Posterior vena cava (tissue), 2 donors: Measurements from ENCODE around the gene SNRPN. TPM values are rescaled to one million over a fixed set of nuclear protein-coding genes. Genes with fewer than 3 reads are reported as not detected.
"Not testable (repeated sequence)": the region's sequence is repeated elsewhere in the genome, so short reads cannot be mapped to it uniquely, and the experiment has no call there.

Experiments
- DNase-seq: peaks from one replicate; pipeline ENCODE4 v3.0.0-alpha.2; 2020; ENCODE audit warnings: low spot score
- intact Hi-C, 2 donors: fragments of 100-400 bp; cut with DNase I; formaldehyde crosslinking; loops; one replicate each; pipeline versions ENCODE4 v1.14.1 to v1.14.2; 2022 to 2023
- long read RNA-seq, 2 donors: library from polyadenylated mRNA; unstranded; transcript quantifications; one replicate each; pipeline ENCODE4 v2.0.0, GENCODE V29; 2020 to 2021
- total RNA-seq, 2 donors: library from RNA; stranded (reverse); fragmentation: NEBNext Ultra II Directional; extraction: Animal tissue kit (Norgen Biotek cat#: 25700); gene quantifications; one replicate each; pipeline ENCODE4 v1.2.1, GENCODE V29; 2021
- donor health status: DM: yes; HTN: yes; CAD: no.
- donor health status: DM: yes; HTN: yes; CAD: no.

Gene SNRPN
- 10 to 100 TPM; 41.7 to 59.1 TPM for total RNA-seq
- long read RNA-seq, donor 1, transcript SNRPN-202 (10 exons, 1,528 nt): major isoform, 14 of 22 reads
- long read RNA-seq, donor 1, partial matches to known transcripts: 2 of 22 reads
- long read RNA-seq, donor 1, other reads (novel, unspliced or antisense): 4 of 22 reads
- long read RNA-seq, donor 2, transcript SNRPN-202 (10 exons, 1,528 nt): major isoform, 135 of 159 reads
- long read RNA-seq, donor 2, partial matches to known transcripts: 1 of 159 reads
- long read RNA-seq, donor 2, other reads (novel, unspliced or antisense): 20 of 159 reads

GRCh38 chr15:24954783-24955530 lies at the start of gene SNRPN, which contains the start of gene SNURF:
Gene SNRPN (plus strand): TSS chr15:24954987. CDS start chr15:24974454, 19,467 bp downstream.
Gene SNURF (plus strand): TSS chr15:24954987. CDS start chr15:24955049, 62 bp downstream.
- DNase-seq: peak; percentile 92
- intact Hi-C loops: no loop called here

DNA sequence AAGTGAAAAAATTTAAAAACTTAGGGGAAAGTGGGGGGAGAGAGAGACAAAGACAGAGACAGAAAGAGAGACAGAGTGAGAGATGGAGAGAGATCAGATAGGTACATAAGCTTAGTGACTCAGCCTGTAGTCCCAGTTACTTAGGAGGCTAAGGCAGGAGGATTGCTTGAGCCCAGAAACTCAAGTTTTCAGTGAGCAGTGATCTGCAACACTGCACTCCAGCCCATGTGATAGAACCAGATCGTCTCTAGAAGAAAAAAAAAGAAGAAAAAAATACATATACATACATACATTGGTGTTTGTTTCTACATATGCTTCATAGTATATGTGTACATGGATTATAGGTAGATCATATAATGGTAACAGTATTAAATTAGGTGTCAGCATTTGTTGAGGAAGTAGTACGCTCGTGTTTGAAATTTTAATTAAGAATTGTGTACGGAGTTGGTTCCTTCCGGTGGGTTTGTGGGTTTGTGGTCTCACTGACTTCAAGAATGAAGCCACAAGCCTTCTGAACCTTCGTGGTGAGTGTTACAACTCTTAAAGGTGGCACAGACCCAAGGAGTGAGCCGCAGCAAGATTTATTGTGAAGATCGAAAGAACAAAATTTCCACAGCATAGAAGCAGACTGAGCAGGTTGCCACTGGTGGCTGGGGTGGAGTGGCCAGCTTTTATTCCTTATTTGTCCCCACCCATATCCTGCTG lies 38.3 kb upstream of the SNRPN start:
- intact Hi-C loops: no loop called here
- DNase-seq: no peak

- DNase-seq: no peak
- intact Hi-C loops: no loop called here
Measured at GRCh38 chr15:24917431-24917830, 37.4 kb upstream of the SNRPN start.

GRCh38 chr15:24919446-24919845 lies 35.3 kb upstream of the SNRPN start:
- DNase-seq: no peak
- intact Hi-C loops: no loop called here

- DNase-seq: not testable (repeated sequence)
- intact Hi-C loops: loop anchor here in 1 of 2 donors (10.0 kb wide), 1 partner anchor 628 kb away; no protein-coding TSS in a partner anchor
Measured at GRCh38 chr15:24922781-24923180, 32.0 kb upstream of the SNRPN start.

GRCh38 chr15:24924153-24924552 lies 30.6 kb upstream of the SNRPN start:
- DNase-seq: no peak
- intact Hi-C loops: loop anchor here in 1 of 2 donors (10.0 kb wide), 1 partner anchor 629 kb away; no protein-coding TSS in a partner anchor

DNA sequence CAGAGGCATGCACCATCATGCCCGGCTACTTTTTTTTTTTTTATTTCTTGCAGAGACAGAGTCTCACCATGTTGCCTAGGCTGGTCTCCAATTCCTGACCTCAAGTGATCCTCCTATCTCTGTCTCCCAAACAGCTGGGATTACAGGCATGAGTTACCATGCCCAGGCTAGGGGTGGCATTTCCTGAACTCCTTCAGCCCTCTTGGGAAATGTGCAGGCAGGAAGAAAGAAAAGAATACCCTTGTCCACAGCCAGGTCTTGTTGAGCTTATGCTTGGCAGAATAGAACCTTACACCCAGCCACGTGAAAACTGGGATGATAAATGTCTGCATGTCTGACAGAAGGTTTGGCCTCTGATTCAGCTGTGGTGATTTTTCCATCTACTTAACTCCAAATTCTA lies 30.2 kb upstream of the SNRPN start:
- DNase-seq: no peak
- intact Hi-C loops: loop anchor here in 1 of 2 donors (10.0 kb wide), 1 partner anchor 630 kb away; no protein-coding TSS in a partner anchor

GRCh38 chr15:24931874-24932732 lies 22.7 kb upstream of the SNRPN start:
- intact Hi-C loops: not testable (repeated sequence)

DNA sequence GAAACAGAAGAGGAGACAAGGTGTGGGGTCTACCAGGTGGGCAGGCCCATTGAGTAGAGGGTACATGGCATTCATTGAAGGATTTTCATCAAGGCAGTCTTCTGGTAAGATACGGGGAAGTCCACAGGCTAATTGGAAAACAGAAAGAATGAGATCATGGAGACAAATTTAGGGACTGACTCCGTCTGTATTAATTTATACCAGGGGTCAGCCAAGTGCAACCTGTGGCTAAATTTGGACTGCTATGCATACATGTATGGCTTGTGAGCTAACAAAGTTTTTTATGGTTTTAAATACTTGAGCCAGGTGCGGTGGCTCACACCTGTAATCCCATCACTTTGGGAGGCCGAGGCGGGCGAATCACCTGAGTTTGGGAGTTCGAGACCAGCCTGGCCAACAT lies 21.1 kb upstream of the SNRPN start:
- no peak for DNase-seq
- intact Hi-C loops: no loop called here

More at GRCh38 chr15:24931874-24932732, 22.7 kb upstream of the SNRPN start:
- DNase-seq: not testable (repeated sequence)

GRCh38 chr15:24938224-24938623 lies 16.6 kb upstream of the SNRPN start:
- intact Hi-C loops, DNase-seq: not testable (repeated sequence)

- intact Hi-C loops: no loop called here
- no peak for DNase-seq
Measured at GRCh38 chr15:24940236-24940635, 14.6 kb upstream of the SNRPN start.

- intact Hi-C loops: no loop called here
- DNase-seq: no peak
Measured at GRCh38 chr15:24943361-24943760, 11.4 kb upstream of the SNRPN start.

DNA sequence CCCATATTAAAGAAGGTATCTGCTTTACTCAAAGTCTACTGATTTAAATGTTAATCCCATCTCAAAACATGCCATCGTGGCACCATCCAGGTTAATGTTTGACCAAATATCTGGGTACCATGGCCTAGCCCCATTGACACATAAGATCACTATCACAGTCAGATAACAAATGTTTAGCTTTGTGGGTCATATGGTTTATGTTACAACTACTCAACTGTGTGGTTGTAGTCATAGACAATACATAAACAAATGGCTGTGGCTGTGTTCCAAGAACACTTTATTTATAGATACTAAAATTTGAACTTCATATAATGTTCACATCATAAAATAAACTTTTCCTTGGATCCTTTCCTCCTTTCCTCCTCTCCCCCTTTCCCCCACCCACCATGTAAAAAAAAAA lies 9.8 kb upstream of the SNRPN start:
- intact Hi-C loops: no loop called here
- no peak for DNase-seq

DNA sequence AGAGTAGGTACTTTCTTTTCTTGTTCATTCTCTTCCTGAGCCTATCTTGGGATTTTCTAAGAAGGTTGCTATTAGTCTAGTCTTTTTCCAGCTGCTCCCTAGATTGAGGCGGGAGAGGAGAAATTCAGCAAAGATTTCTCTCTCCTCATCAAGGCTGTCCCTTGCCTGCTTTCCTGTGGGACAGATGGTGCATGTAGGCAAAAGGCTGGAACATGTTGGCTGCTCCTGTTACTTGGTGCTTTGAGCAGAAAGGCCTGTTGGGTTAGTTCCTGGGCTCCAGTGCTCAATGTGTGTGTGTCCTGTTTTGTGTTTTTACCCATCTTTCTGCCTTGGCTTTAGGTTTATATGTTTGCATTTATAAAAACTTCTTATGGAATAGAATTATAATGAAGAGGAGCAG lies 9.1 kb upstream of the SNRPN start:
- DNase-seq: no peak
- intact Hi-C loops: no loop called here

GRCh38 chr15:24948495-24948894 lies 6.3 kb upstream of the SNRPN start:
- no peak for DNase-seq
- intact Hi-C loops: no loop called here

GRCh38 chr15:24955531-24955921 lies 739 bp downstream of the SNRPN start:
- peak; percentile 81 for DNase-seq
- intact Hi-C loops: no loop called here

DNA sequence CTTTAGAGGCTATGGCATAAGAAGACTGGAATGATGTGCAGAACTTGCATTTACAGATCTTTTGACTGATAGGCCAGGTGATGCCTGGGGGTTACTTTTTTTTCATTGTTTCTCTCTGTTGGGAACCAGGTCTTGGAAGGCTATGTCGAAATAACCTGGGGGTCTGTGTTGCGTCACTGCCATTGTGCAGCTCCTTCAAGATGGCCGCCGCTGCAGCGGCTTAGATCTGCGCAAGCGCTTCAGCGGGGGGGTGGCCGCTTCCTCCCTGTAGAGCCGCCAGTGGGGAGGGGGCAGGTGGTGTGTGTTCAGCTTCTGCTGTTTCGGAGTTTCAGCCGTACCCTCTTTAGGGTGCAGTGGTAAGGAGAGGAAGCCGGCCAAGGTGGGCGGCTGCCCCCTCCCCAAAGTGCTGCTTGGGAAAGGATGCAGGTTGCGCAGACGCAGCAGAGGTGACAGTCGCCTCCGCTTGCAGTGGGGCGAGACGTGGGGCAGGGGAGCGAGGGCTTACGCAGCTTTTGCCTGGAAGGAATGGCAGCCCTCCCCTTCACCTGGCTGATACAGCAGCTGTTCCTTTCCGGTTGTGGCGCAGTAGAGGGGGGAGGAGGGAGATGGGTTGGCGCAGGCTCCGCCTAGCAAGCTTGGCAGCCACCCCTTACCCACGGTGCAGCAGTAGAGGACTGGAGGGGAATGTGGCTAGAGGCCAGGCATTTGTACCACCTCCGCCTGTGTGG lies 1.5 kb downstream of the SNRPN start:
- intact Hi-C loops: no loop called here
- DNase-seq: peak; percentile 92

DNA sequence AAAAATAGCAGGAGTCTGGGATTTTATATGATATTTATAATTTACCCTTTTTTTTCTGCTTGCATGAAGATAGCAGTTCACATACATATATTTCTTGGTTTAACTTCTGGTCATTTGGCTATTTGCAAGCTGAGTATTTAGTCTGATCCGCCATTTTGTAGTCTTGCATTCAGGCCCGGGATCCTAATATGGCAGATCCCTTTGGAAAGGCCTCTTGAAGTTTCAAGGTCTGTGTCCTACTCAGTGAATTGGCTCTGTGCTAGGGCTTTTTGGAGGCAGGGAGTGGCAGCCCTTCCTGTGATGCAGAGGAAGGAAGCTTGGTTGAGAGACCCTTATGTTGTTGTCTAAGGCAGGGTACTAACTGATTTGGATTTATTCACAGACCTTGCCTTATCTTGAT lies 2.9 kb downstream of the SNRPN start:
- no peak for DNase-seq
- intact Hi-C loops: no loop called here
